ENCODE results near the gene CHRNA4.

The CHRNA4 gene

GRCh38 chr20:63377256-63377941, 16.2 kb upstream of the CHRNA4 start:
- no peak for DNase-seq (ENCODE audit: low read depth)

- no peak for DNase-seq (ENCODE audit: low read depth)
Measured at GRCh38 chr20:63376283-63377250, 15.4 kb upstream of the CHRNA4 start.

GRCh38 chr20:63375438-63375837, 14.3 kb upstream of the CHRNA4 start:
- no peak for DNase-seq (ENCODE audit: low read depth)

- DNase-seq (ENCODE audit: low read depth), result no peak
Measured at GRCh38 chr20:63374504-63374903, 13.4 kb upstream of the CHRNA4 start.

- no peak for DNase-seq (ENCODE audit: low read depth)
Measured at GRCh38 chr20:63373996-63374395, 12.8 kb upstream of the CHRNA4 start.

GRCh38 chr20:63372971-63373885, 12.1 kb upstream of the CHRNA4 start:
- no peak for DNase-seq (ENCODE audit: low read depth)

- no peak for DNase-seq (ENCODE audit: low read depth)
Measured at GRCh38 chr20:63371291-63371865, 10.2 kb upstream of the CHRNA4 start.

- no peak for DNase-seq (ENCODE audit: low read depth)
Measured at GRCh38 chr20:63370618-63371187, 9.6 kb upstream of the CHRNA4 start.

GRCh38 chr20:63369724-63370617, 8.8 kb upstream of the CHRNA4 start:
- DNase-seq (ENCODE audit: low read depth), result no peak

GRCh38 chr20:63369024-63369530, 7.9 kb upstream of the CHRNA4 start:
- DNase-seq (ENCODE audit: low read depth), result no peak

- DNase-seq (ENCODE audit: low read depth), result no peak
Measured at GRCh38 chr20:63368151-63368550, 7.0 kb upstream of the CHRNA4 start.

- DNase-seq (ENCODE audit: low read depth), result no peak
Measured at GRCh38 chr20:63367446-63368055, 6.4 kb upstream of the CHRNA4 start.

GRCh38 chr20:63366390-63367365, 5.5 kb upstream of the CHRNA4 start:
- no peak for DNase-seq (ENCODE audit: low read depth)

- no peak for DNase-seq (ENCODE audit: low read depth)
Measured at GRCh38 chr20:63365601-63366389, 4.6 kb upstream of the CHRNA4 start.

- DNase-seq (ENCODE audit: low read depth), result no peak
Measured at GRCh38 chr20:63364801-63365585, 3.8 kb upstream of the CHRNA4 start.

GRCh38 chr20:63363981-63364561, 2.9 kb upstream of the CHRNA4 start:
- DNase-seq (ENCODE audit: low read depth), result no peak

Measured in activated T-helper 9 cell treated with anti-CD3 and anti-CD28 coated beads, Interleukin-2, amount 50 U/mL, for 16 hours (primary cell).